ENCODE measurements around the gene NKD1. TPM values are rescaled to one million over a fixed set of nuclear protein-coding genes. Genes with fewer than 3 reads are reported as not detected.
A peak's percentile ranks its signal among the peaks of the same experiment; 100 is the strongest.
"Not testable (repeated sequence)": the region's sequence is repeated elsewhere in the genome, so short reads cannot be mapped to it uniquely, and the experiment has no call there.

The NKD1 gene, protein sequence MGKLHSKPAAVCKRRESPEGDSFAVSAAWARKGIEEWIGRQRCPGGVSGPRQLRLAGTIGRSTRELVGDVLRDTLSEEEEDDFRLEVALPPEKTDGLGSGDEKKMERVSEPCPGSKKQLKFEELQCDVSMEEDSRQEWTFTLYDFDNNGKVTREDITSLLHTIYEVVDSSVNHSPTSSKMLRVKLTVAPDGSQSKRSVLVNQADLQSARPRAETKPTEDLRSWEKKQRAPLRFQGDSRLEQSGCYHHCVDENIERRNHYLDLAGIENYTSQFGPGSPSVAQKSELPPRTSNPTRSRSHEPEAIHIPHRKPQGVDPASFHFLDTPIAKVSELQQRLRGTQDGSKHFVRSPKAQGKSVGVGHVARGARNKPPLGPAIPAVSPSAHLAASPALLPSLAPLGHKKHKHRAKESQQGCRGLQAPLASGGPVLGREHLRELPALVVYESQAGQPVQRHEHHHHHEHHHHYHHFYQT
- total RNA-seq = 32.0 TPM

DNA sequence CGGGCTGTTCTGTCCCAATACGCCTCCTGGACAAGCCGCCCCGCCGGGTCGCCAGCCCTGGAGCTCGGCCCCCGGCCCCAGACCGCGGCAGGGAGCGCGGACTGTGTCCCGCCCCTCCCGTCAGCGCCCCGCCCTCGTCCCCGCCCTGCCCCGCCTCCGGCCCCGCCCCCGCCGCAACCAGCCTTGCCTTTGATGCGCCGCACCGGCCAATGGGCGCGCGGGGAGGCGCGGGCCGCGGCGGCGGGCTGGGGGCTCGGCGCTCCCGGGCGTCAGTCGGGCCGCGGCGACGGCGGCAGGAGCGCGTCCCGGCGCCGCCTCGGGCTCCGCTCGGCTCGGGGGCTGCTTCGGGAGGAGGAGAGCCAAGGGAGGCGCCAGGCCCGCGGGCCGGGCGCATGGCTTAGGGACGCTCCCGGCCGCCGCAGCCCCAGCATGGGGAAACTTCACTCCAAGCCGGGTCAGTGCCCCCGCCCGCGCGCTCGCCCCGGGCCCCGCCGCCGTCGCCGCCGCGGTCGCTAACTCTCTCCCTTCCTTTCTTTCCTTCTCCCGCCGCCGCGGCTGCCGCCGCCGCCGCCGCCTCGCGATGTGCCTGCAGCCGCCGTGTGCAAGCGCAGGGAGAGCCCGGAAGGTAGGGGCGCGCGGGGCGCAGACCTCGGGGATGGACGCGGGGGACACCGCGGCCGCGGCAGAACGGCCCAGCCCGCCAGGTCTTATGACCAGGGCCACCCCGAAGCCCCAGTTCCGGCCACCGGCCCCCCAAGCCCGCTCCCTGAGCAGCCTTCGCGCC is at the start of gene NKD1:
Gene NKD1 (plus strand): TSS at position 272 of the 784 bp plus-strand sequence. CDS start 158 bp downstream, at position 430.
- peak; percentile 67 for DNase-seq (ENCODE audit: low spot score)

DNA sequence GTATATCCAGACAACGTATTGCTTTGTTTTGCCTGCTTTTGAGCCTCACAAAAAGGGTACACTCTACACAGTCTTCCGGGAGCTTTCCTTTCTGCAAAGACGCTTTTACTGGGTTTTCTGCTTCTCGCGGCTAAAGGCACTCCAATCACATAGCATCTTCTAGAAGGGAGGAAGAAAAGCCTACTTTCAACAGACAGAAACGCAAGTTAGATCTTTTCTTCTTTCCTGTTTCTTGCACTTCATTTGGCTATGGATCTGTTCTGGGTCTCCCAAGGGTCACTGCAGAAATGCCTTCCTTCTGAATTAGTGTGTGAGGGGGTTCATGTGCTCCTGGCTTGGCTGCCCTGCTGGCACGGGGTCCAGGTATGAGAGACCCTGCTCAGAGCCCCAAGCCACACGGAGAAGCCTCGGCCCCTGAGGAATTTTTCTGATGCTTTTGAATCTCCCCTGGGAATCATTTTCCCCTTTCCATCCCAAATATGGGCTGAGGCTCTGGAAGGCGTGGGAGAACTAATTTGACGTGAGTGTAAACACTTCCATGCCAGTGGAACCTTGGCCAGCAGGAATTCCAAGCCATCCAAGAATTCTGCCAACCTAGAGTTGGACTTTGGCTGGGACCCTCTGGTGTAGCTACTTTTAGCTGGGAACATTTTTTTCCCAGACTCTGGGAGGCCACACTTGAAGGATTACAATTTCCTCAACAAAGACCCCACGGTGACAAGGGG is 49.6 kb upstream of the NKD1 start:
- DNase-seq (ENCODE audit: low spot score) = peak; percentile 38

GRCh38 chr16:50499254-50499653 is 48.9 kb upstream of the NKD1 start:
- DNase-seq (ENCODE audit: low spot score) = no peak

- DNase-seq (ENCODE audit: low spot score) = no peak
Measured at GRCh38 chr16:50500171-50500874, 47.9 kb upstream of the NKD1 start.

DNA sequence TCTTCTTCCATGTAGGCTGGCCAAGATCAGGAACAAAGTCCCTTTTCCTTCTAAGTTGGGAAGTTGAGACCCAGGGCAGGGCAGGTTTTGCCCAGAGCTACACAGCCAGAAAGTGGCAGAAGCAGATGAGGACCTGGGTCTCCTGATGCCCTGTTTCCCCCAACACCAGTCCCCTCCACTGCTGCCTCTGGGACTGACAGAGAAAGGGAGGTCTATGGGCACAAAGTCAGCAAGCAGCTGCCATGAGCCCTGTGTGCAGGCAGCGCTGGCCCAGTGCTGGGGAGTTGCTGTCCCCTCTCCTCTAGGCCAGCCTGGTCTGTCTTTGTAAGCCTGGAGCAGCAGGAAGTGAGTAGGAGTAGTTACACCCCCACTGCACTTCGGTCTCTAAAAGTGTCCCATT is 46.9 kb upstream of the NKD1 start:
- DNase-seq (ENCODE audit: low spot score) = no peak

DNA sequence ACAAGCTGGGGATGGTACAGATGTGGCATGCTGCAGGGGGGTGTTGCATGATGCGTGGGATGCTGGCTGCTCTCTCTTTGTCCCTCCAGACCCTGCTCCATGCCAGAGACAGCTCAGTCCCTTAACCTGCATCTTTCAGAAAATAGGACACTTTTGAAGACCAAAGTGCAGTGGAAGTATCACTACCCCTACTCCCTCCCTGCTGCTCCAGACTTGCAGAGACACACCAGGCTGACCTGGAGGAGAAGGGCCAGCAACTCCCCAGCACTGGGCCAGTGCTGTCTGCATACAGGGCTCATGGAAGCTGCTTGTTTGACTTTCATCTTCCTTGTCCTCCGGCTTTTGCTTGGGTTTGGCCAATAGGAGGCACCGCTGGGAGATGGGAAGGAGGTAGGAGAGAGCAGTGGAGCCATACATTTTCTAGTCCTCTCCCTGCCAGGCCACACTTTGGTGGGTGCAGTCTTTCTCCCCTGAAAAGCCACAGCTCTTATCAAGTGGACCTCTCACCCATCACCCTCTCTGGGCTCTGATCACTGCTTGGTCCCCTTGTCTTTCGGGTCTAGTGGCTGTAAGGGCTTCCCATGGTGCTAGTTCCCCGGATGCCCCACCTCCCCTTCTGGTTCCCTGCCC is 46.1 kb upstream of the NKD1 start:
- no peak for DNase-seq (ENCODE audit: low spot score)

- DNase-seq (ENCODE audit: low spot score) = no peak
Measured at GRCh38 chr16:50502616-50503011, 45.6 kb upstream of the NKD1 start.

GRCh38 chr16:50503868-50504531 is 44.2 kb upstream of the NKD1 start:
- not testable (repeated sequence) for DNase-seq (ENCODE audit: low spot score)

DNA sequence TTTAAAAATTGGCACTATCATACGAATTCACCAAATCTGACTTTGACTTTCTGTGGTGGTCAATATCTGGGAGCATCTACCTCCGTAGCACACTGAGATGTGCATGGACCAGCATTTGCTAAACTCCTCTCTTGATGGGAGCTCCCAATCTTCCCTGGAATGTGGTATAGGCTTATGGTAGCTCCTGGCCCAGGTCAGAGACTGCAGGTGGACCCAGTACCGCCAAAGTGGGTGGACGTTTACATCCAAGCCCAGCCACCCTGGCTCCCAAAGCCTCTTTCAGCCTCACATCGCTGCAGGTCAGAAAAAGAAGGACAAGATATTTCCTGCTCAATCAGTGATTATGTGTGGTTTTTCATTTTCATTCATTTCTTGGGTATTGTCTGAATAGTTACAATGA is 43.1 kb upstream of the NKD1 start:
- DNase-seq (ENCODE audit: low spot score) = no peak

GRCh38 chr16:50505714-50506542 is 42.3 kb upstream of the NKD1 start:
- no peak for DNase-seq (ENCODE audit: low spot score)

DNA sequence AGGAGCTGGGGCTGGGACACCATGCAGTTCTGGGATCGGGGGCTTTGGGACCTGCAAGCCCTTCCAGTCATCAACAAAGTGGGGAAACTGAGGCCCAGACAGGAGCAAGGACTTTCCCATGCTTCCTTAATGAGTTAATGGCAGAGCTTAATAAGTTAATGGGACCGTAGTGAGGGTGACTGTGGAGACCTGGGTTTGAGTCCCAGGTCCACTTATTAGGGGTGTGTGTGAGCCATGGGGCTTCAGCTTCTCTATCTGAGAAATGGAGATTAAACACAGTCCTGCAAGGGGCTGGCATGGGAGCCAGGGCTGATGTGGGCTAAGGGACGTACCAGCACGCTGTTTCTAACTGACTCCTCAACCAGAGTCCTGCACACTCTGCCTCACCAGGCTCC is 41.7 kb upstream of the NKD1 start:
- DNase-seq (ENCODE audit: low spot score) = no peak

GRCh38 chr16:50507397-50507796 is 40.8 kb upstream of the NKD1 start:
- no peak for DNase-seq (ENCODE audit: low spot score)

DNA sequence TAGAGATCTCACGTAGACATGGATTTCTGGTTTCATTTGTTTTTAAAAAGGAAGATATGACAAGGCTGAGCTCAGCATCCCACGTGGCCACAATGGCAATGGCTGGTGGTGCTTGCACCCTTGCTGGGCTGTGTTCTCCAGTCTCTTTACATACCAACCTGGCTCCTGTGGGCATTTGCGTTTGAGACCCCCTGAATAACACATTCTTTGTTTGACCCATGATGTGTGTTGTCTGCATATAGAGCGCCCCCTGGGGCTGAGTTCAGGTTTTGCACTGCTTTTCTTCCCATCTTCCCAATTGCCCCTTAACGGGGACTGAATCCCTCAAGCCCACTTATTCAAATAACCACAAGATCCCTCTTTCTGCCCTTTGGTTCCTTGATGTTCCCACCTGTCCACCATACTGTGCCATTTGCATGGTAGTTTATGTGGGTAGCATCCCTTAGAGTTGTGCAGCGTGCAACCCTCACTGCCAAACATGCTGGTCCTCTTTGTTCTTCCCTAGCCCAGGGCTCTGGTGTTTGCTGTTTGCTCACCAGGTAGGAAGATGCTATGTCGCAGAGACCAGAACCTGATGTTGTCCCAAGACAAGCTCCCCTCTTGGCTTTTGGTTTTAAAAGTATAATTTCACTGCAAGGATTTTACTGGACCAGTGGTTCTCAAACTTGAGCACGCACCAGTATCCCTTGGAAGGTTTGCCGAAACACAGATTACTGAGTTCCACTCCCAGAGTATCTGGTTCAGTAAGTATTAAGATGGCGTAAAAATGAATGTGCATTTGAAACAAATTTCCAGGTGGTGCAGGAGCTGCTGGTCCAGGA is 38.5 kb upstream of the NKD1 start:
- DNase-seq (ENCODE audit: low spot score) = no peak

DNA sequence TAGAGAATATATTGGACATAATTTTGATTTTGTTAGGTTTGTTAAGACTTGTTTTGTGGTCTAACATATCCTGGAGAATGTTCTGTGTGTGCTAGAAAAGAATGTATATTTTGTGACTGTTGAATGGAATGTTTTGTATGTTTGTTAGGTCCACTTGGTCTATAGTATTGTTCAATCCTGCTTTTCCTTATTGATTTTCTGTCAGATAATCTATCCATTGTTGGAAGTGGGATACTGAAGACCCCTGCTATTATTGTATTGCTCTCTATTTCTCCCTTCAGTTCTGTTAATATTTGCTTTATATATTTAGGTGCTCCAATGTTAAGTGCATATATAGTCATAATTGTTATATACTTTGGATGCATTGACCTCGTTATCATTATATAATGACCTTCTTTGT is 33.0 kb upstream of the NKD1 start:
- DNase-seq (ENCODE audit: low spot score) = no peak

DNA sequence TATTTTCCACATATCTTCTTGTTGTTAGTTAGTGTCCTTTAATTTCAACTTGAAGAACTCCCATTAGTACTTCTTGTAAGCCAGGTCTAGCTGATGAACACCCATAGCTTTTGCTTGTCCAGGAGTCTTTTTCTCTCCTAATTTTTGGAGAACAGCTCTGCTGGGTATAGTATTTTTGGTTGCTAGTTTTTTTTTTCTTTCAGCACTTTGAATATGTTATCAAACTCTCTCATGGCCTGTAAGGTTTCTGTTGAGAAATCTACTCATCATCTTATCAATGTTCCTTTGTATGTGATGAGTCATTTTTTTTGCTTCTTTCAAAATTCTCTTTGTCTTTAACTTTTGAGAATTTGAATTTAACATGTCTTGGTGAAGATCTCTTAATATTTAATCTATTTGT is 31.8 kb upstream of the NKD1 start:
- DNase-seq (ENCODE audit: low spot score) = no peak

- DNase-seq (ENCODE audit: low spot score) = no peak
Measured at GRCh38 chr16:50516890-50517289, 31.3 kb upstream of the NKD1 start.

GRCh38 chr16:50517450-50518252 is 30.5 kb upstream of the NKD1 start:
- DNase-seq (ENCODE audit: low spot score) = no peak

DNA sequence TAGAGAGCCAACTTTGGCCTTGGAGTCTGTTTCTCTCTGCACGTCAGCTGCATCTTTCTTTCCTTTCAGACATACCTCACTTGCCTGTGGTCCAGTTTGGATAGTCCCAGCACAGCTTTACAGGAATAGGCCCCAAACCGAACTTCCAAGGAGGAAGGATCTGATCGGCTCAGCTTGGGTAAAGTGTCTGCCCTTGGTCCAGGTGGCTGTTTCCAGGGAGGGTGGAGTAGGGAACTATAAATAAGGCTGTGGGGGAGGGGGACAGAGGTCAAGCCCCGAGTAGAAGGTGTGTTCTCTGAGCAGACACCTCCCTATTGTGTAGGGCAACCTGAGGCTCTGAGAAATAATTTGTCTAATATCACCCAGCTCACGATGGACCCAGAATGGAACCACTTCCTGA is 29.2 kb upstream of the NKD1 start:
- DNase-seq (ENCODE audit: low spot score) = no peak
